DND-41 (cell line): ENCODE measurements around the gene UVRAG.

ENCODE experiments used
- ATAC-seq: fragments of 200-7000 bp; cut with Tn5 transposase; 3 replicates; pipeline ENCODE4 v1.9.1; 2021; ENCODE audit warnings: low read depth; ENCODE audit not compliant: insufficient read depth
- DNase-seq: peaks from one replicate; pipeline ENCODE4 v3.0.0-alpha.2; 2020
- H2AFZ ChIP-seq: 2 replicates; pipeline ENCODE4 v1.6.0; 2012; ENCODE audit warnings: low read depth, low read length
- H3K27ac ChIP-seq: 2 replicates; pipeline ENCODE4 v1.5.1; 2012; ENCODE audit warnings: low read length, inconsistent platforms
- H3K27me3 ChIP-seq: fragments of 200-600 bp; sonication (generic); 2 replicates; pipeline ENCODE4 v1.6.0; 2012; ENCODE audit warnings: low read length, mild to moderate bottlenecking, inconsistent platforms; ENCODE audit not compliant: insufficient read depth, poor library complexity
- H3K36me3 ChIP-seq: 2 replicates; pipeline ENCODE4 v1.5.1; 2012; ENCODE audit warnings: low read length, inconsistent platforms; ENCODE audit not compliant: insufficient read depth
- H3K4me1 ChIP-seq: 2 replicates; pipeline ENCODE4 v1.5.1; 2012; ENCODE audit warnings: mild to moderate bottlenecking, low read length; ENCODE audit not compliant: insufficient read depth
- H3K4me2 ChIP-seq: 2 replicates; pipeline ENCODE4 v1.6.0; 2012; ENCODE audit warnings: mild to moderate bottlenecking, moderate library complexity, low read length, inconsistent platforms; ENCODE audit not compliant: insufficient read depth
- H3K4me3 ChIP-seq, 2 experiments: fragments of 200-600 bp in 1 of 2; shearing (Covaris generic) in 1 of 2; 2 replicates each; pipeline ENCODE4 v1.5.1; 2012 to 2016; ENCODE audit warnings: inconsistent platforms in 2 of 2, low read length in 2 of 2, mild to moderate bottlenecking in 2 of 2, low read depth in 1 of 2, moderate library complexity in 1 of 2
- H3K79me2 ChIP-seq: 2 replicates; pipeline ENCODE4 v1.6.0; 2012; ENCODE audit warnings: low read length, inconsistent platforms; ENCODE audit not compliant: insufficient read depth
- H3K9ac ChIP-seq: 2 replicates; pipeline ENCODE4 v1.6.0; 2012; ENCODE audit warnings: low read depth, mild to moderate bottlenecking, inconsistent platforms, low read length, moderate library complexity
- H3K9me3 ChIP-seq: 2 replicates; pipeline ENCODE4 v1.5.1; 2012; ENCODE audit warnings: low read length, moderate library complexity, mild to moderate bottlenecking, inconsistent platforms; ENCODE audit not compliant: insufficient read depth, severe bottlenecking
- H4K20me1 ChIP-seq: 2 replicates; pipeline ENCODE4 v1.6.0; 2012; ENCODE audit warnings: low read length; ENCODE audit not compliant: insufficient read depth
- EZH2 ChIP-seq: IDR thresholded peaks from 3 replicates; pipeline ENCODE4 v1.6.1; 2012; ENCODE audit warnings: borderline replicate concordance, low read depth, mild to moderate bottlenecking, moderate library complexity, low read length, inconsistent platforms; ENCODE audit not compliant: severe bottlenecking
- TF ChIP-seq, protein P1 (sequence below): IDR thresholded peaks from 2 replicates; pipeline ENCODE4 v1.5.1; 2012; ENCODE audit warnings: borderline replicate concordance, low read length, moderate library complexity, mild to moderate bottlenecking; ENCODE audit not compliant: poor library complexity, severe bottlenecking; ENCODE audit errors: extremely low read depth

Gene UVRAG

DNA sequence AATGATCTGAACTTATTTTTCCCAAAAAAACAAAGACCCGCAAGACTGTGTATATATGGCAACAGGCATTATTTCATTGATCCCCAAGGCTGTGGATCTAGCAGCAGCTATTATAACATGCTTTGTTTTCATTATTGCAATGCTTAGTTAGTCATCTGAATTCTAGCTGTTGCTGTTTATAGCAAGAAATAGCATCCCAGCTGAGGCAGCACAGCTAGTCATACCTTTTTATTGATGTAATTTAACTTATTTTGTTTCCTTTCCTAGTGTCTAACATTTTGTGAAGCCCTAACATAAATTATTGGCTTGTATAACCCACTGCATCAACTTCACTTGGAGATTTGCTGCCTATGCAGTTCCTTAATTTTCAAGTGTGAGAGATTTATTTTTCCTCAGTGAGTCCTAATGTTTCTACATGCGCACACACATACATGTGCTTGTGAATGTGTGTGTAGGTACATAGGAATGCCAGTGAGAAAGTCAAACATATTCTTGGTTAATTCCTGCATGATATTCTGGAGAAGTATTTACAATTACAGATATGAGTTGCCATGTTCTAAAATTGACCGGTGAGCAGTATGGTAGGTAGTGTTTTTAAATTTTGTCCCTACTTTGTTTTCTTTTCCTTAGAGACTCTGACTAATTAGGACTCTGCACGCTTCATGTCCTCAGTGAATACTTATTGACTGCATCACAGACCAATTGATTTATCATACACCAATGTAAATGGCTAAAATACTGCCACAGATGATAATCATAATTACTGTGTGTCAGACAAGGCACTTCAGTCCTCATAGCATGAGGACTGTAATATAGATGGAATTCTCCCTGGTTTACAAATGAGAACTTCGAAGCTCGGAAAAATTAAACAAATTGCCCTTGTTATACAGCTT, 272.0 kb downstream of the UVRAG start:
- TF ChIP-seq, protein P1, sequence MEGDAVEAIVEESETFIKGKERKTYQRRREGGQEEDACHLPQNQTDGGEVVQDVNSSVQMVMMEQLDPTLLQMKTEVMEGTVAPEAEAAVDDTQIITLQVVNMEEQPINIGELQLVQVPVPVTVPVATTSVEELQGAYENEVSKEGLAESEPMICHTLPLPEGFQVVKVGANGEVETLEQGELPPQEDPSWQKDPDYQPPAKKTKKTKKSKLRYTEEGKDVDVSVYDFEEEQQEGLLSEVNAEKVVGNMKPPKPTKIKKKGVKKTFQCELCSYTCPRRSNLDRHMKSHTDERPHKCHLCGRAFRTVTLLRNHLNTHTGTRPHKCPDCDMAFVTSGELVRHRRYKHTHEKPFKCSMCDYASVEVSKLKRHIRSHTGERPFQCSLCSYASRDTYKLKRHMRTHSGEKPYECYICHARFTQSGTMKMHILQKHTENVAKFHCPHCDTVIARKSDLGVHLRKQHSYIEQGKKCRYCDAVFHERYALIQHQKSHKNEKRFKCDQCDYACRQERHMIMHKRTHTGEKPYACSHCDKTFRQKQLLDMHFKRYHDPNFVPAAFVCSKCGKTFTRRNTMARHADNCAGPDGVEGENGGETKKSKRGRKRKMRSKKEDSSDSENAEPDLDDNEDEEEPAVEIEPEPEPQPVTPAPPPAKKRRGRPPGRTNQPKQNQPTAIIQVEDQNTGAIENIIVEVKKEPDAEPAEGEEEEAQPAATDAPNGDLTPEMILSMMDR, result no peak
- TF ChIP-seq EZH2, result no peak
- DNase-seq (no peak), ATAC-seq (no peak)
- H3K36me3 ChIP-seq, result no peaks in the 10 kb centered on the region; the same call in 1 of the 2 replicates
- no peaks in the 10 kb centered on the region for H3K27me3 ChIP-seq
- no peak overlapping the region for H2AFZ ChIP-seq
- H4K20me1 ChIP-seq, result no peaks in the 10 kb centered on the region
- no peak overlapping the region for H3K4me3 ChIP-seq
- no peak overlapping the region for H3K9ac ChIP-seq
- H3K27ac ChIP-seq, result no peak overlapping the region
- H3K4me2 ChIP-seq, result no peak overlapping the region
- no peaks in the 10 kb centered on the region for H3K79me2 ChIP-seq
- no peaks in the 10 kb centered on the region for H3K4me1 ChIP-seq
- no peaks in the 10 kb centered on the region for H3K9me3 ChIP-seq

DNA sequence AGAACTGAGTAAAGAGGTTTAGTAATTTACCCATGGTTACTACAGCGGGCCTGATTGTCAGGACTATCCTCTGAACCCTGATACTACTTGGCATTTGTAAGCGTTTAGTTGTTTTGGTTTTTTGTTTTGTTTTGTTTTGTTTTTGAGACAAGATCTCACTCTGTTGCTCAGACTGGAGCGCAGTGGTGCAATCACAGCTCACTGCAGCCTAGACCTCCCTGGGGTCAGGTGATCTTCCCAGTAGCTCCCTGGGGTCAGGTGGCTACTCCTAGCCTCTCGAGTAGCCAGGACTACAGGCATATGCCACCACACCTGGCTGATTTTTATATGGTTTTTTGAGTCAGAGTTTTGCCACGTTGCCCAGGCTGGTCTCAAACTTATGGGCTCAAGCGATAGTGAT, 272.7 kb downstream of the UVRAG start:
- H3K9me3 ChIP-seq, result no peaks in the 10 kb centered on the region
- H3K4me2 ChIP-seq, result no peak overlapping the region
- H3K4me1 ChIP-seq, result no peaks in the 10 kb centered on the region
- no peak for ATAC-seq
- no peak overlapping the region for H3K9ac ChIP-seq
- no peak for TF ChIP-seq EZH2
- TF ChIP-seq, protein P1, result no peak
- H3K36me3 ChIP-seq, result no peaks in the 10 kb centered on the region; the same call in 1 of the 2 replicates
- no peak overlapping the region for H2AFZ ChIP-seq
- DNase-seq, result no peak
- no peaks in the 10 kb centered on the region for H3K27me3 ChIP-seq
- H3K27ac ChIP-seq, result no peak overlapping the region
- H3K79me2 ChIP-seq, result no peaks in the 10 kb centered on the region
- no peak overlapping the region for H3K4me3 ChIP-seq
- no peaks in the 10 kb centered on the region for H4K20me1 ChIP-seq

DNA sequence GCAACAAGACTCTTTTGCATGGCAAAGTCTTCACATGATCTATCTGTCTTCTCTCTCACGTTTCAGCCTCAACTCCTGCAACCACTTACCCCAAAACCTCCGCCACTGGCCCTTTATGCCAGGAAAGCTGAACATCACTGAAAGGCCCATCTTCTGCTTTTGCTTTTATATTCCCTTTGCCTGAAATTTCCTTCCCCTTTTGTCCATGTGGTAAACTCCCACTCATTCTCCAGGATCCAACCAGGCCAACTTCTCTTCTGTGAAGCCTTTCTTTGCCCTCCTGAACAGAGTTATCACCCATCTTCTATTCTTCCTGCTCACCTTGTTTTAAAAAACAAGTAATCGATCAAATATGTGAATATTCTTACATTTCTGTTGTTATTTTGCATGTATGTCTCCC, 273.5 kb downstream of the UVRAG start:
- Histone ChIP-seq H3K9ac (no peak overlapping the region), H3K4me2 (no peak overlapping the region), H3K79me2 (no peaks in the 10 kb centered on the region), H3K4me1 (no peaks in the 10 kb centered on the region), H3K9me3 (no peaks in the 10 kb centered on the region), H3K36me3 (no peaks in the 10 kb centered on the region; the same call in 1 of the 2 replicates), H4K20me1 (no peaks in the 10 kb centered on the region), H3K27me3 (no peaks in the 10 kb centered on the region), H3K4me3 (no peak overlapping the region), H2AFZ (no peak overlapping the region), H3K27ac (no peak overlapping the region)
- no peak for DNase-seq
- no peak for ATAC-seq
- no peak for TF ChIP-seq EZH2
- TF ChIP-seq, protein P1, result no peak
